ENCODE results near the gene RER1.

The RER1 gene

GRCh38 chr1:2406451-2407041 is 14.9 kb downstream of the RER1 start:
- Histone ChIP-seq H3K23ac (ENCODE audit: low read length in 2 of 2) (no peak overlapping the region), H2BK12ac (ENCODE audit: low read length in 2 of 2) (peak overlapping the region in 1 of 2 experiments; percentile 22), H3K36me3 (ENCODE audit: control insufficient read depth in 1 of 2, insufficient read depth in 2 of 2, low read depth in 1 of 2, low read length in 2 of 2) (peaks cover 85 to 86% of the 10 kb centered on the region in 2 experiments), H2BK15ac (ENCODE audit: low read depth, poor library complexity, severe bottlenecking) (no peak overlapping the region), H3K27ac (ENCODE audit: low read length, poor library complexity, severe bottlenecking) (no peak overlapping the region), H2BK5ac (ENCODE audit: low read depth, low read length, poor library complexity, severe bottlenecking) (no peak overlapping the region), H2AFZ (ENCODE audit: low read depth, low read length) (no peak overlapping the region), H3K4me1 (ENCODE audit: control insufficient read depth, insufficient read depth, low read depth, low read length) (peaks cover 30% of the 10 kb centered on the region), H4K8ac (ENCODE audit: low read length) (peak overlapping the region; percentile 69), H3K9ac (ENCODE audit: low read length) (no peak overlapping the region), H3K9me3 (ENCODE audit: control insufficient read depth, low read length) (no peaks in the 10 kb centered on the region), H3K4me3 (ENCODE audit: insufficient read depth in 1 of 2, low read depth in 1 of 2, low read length in 2 of 2) (no peak overlapping the region), H3K4ac (ENCODE audit: low read depth in 1 of 2, low read length in 2 of 2) (no peak overlapping the region), H2BK120ac (ENCODE audit: low read depth, low read length) (no peak overlapping the region), H3K4me2 (ENCODE audit: low read length, poor library complexity, severe bottlenecking) (no peak overlapping the region), H3K79me1 (replicated peaks; ENCODE audit: low read length, poor library complexity, severe bottlenecking) (peaks cover 34% of the 10 kb centered on the region), H3K18ac (ENCODE audit: low read depth in 1 of 2, low read length in 2 of 2) (peak overlapping the region in 1 of 2 experiments; percentile 11), H2AK5ac (ENCODE audit: low read length, severe bottlenecking) (peak overlapping the region; percentile 42), H3K27me3 (ENCODE audit: control insufficient read depth in 1 of 2, insufficient read depth in 1 of 2, low read length in 2 of 2) (no peaks in the 10 kb centered on the region), H4K91ac (ENCODE audit: low read length) (no peak overlapping the region), H3K14ac (ENCODE audit: low read length in 2 of 2) (no peak overlapping the region)
- no peak for DNase-seq
- 93% methylated on average over 26 of the region's 26 CpGs for WGBS

GRCh38 chr1:2407166-2407990 is 15.7 kb downstream of the RER1 start:
- Histone ChIP-seq H2AK5ac (ENCODE audit: low read length, severe bottlenecking) (no peak overlapping the region), H3K36me3 (ENCODE audit: control insufficient read depth in 1 of 2, insufficient read depth in 2 of 2, low read depth in 1 of 2, low read length in 2 of 2) (peaks cover 76 to 78% of the 10 kb centered on the region in 2 experiments), H3K27me3 (ENCODE audit: control insufficient read depth in 1 of 2, insufficient read depth in 1 of 2, low read length in 2 of 2) (no peaks in the 10 kb centered on the region), H3K4me2 (ENCODE audit: low read length, poor library complexity, severe bottlenecking) (no peak overlapping the region), H3K14ac (ENCODE audit: low read length in 2 of 2) (no peak overlapping the region), H4K8ac (ENCODE audit: low read length) (peak overlapping the region; percentile 27), H2BK5ac (ENCODE audit: low read depth, low read length, poor library complexity, severe bottlenecking) (no peak overlapping the region), H3K4ac (ENCODE audit: low read depth in 1 of 2, low read length in 2 of 2) (no peak overlapping the region), H4K91ac (ENCODE audit: low read length) (no peak overlapping the region), H3K4me3 (ENCODE audit: insufficient read depth in 1 of 2, low read depth in 1 of 2, low read length in 2 of 2) (no peak overlapping the region), H3K4me1 (ENCODE audit: control insufficient read depth, insufficient read depth, low read depth, low read length) (peaks cover 35% of the 10 kb centered on the region), H3K18ac (ENCODE audit: low read depth in 1 of 2, low read length in 2 of 2) (no peak overlapping the region), H2BK12ac (ENCODE audit: low read length in 2 of 2) (no peak overlapping the region), H2BK15ac (ENCODE audit: low read depth, poor library complexity, severe bottlenecking) (no peak overlapping the region), H3K9me3 (ENCODE audit: control insufficient read depth, low read length) (no peaks in the 10 kb centered on the region), H3K9ac (ENCODE audit: low read length) (no peak overlapping the region), H2BK120ac (ENCODE audit: low read depth, low read length) (no peak overlapping the region), H3K23ac (ENCODE audit: low read length in 2 of 2) (no peak overlapping the region), H3K27ac (ENCODE audit: low read length, poor library complexity, severe bottlenecking) (no peak overlapping the region), H2AFZ (ENCODE audit: low read depth, low read length) (no peak overlapping the region), H3K79me1 (replicated peaks; ENCODE audit: low read length, poor library complexity, severe bottlenecking) (peaks cover 34% of the 10 kb centered on the region)
- whole genome bisulfite sequencing, result 91% methylated on average over 25 of the region's 25 CpGs
- DNase-seq, result no peak

GRCh38 chr1:2407991-2408275 is 16.3 kb downstream of the RER1 start:
- Histone ChIP-seq H3K36me3 (ENCODE audit: control insufficient read depth in 1 of 2, insufficient read depth in 2 of 2, low read depth in 1 of 2, low read length in 2 of 2) (peaks cover 71 to 72% of the 10 kb centered on the region in 2 experiments), H3K4me3 (ENCODE audit: insufficient read depth in 1 of 2, low read depth in 1 of 2, low read length in 2 of 2) (no peak overlapping the region), H3K27me3 (ENCODE audit: control insufficient read depth in 1 of 2, insufficient read depth in 1 of 2, low read length in 2 of 2) (no peaks in the 10 kb centered on the region), H3K79me1 (replicated peaks; ENCODE audit: low read length, poor library complexity, severe bottlenecking) (peaks cover 31% of the 10 kb centered on the region), H3K18ac (ENCODE audit: low read depth in 1 of 2, low read length in 2 of 2) (no peak overlapping the region), H3K27ac (ENCODE audit: low read length, poor library complexity, severe bottlenecking) (no peak overlapping the region), H3K23ac (ENCODE audit: low read length in 2 of 2) (no peak overlapping the region), H2BK12ac (ENCODE audit: low read length in 2 of 2) (no peak overlapping the region), H3K4me1 (ENCODE audit: control insufficient read depth, insufficient read depth, low read depth, low read length) (peaks cover 35% of the 10 kb centered on the region), H3K4me2 (ENCODE audit: low read length, poor library complexity, severe bottlenecking) (no peak overlapping the region), H3K9me3 (ENCODE audit: control insufficient read depth, low read length) (no peaks in the 10 kb centered on the region), H4K8ac (ENCODE audit: low read length) (no peak overlapping the region), H2BK5ac (ENCODE audit: low read depth, low read length, poor library complexity, severe bottlenecking) (no peak overlapping the region), H3K4ac (ENCODE audit: low read depth in 1 of 2, low read length in 2 of 2) (no peak overlapping the region), H2AFZ (ENCODE audit: low read depth, low read length) (no peak overlapping the region), H3K9ac (ENCODE audit: low read length) (no peak overlapping the region), H3K14ac (ENCODE audit: low read length in 2 of 2) (no peak overlapping the region), H2BK15ac (ENCODE audit: low read depth, poor library complexity, severe bottlenecking) (no peak overlapping the region), H2BK120ac (ENCODE audit: low read depth, low read length) (no peak overlapping the region), H4K91ac (ENCODE audit: low read length) (no peak overlapping the region), H2AK5ac (ENCODE audit: low read length, severe bottlenecking) (no peak overlapping the region)
- 98% methylated on average over 8 of the region's 8 CpGs for WGBS
- DNase-seq, result no peak

- no peak overlapping the region for H2BK15ac ChIP-seq (ENCODE audit: low read depth, poor library complexity, severe bottlenecking)
- no peak overlapping the region for H2BK120ac ChIP-seq (ENCODE audit: low read depth, low read length)
- no peak overlapping the region for H3K4ac ChIP-seq (ENCODE audit: low read depth in 1 of 2, low read length in 2 of 2)
- no peaks in the 10 kb centered on the region for H3K9me3 ChIP-seq (ENCODE audit: control insufficient read depth, low read length)
- peak overlapping the region; percentile 43 for H4K91ac ChIP-seq (ENCODE audit: low read length)
- no peak overlapping the region for H2BK12ac ChIP-seq (ENCODE audit: low read length in 2 of 2)
- H3K9ac ChIP-seq (ENCODE audit: low read length), result no peak overlapping the region
- 94% methylated on average over 24 of the region's 24 CpGs for WGBS
- H3K4me3 ChIP-seq (ENCODE audit: insufficient read depth in 1 of 2, low read depth in 1 of 2, low read length in 2 of 2), result no peak overlapping the region
- DNase-seq, result no peak
- H3K27ac ChIP-seq (ENCODE audit: low read length, poor library complexity, severe bottlenecking), result no peak overlapping the region
- no peak overlapping the region for H3K23ac ChIP-seq (ENCODE audit: low read length in 2 of 2)
- H3K18ac ChIP-seq (ENCODE audit: low read depth in 1 of 2, low read length in 2 of 2), result no peak overlapping the region
- no peak overlapping the region for H2AK5ac ChIP-seq (ENCODE audit: low read length, severe bottlenecking)
- H3K4me2 ChIP-seq (ENCODE audit: low read length, poor library complexity, severe bottlenecking), result no peak overlapping the region
- peaks cover 66 to 67% of the 10 kb centered on the region in 2 experiments for H3K36me3 ChIP-seq (ENCODE audit: control insufficient read depth in 1 of 2, insufficient read depth in 2 of 2, low read depth in 1 of 2, low read length in 2 of 2)
- no peak overlapping the region for H4K8ac ChIP-seq (ENCODE audit: low read length)
- H3K4me1 ChIP-seq (ENCODE audit: control insufficient read depth, insufficient read depth, low read depth, low read length), result peaks cover 41% of the 10 kb centered on the region
- H2AFZ ChIP-seq (ENCODE audit: low read depth, low read length), result no peak overlapping the region
- H3K14ac ChIP-seq (ENCODE audit: low read length in 2 of 2), result no peak overlapping the region
- peaks cover 31% of the 10 kb centered on the region for H3K79me1 ChIP-seq (replicated peaks; ENCODE audit: low read length, poor library complexity, severe bottlenecking)
- H2BK5ac ChIP-seq (ENCODE audit: low read depth, low read length, poor library complexity, severe bottlenecking), result no peak overlapping the region
- H3K27me3 ChIP-seq (ENCODE audit: control insufficient read depth in 1 of 2, insufficient read depth in 1 of 2, low read length in 2 of 2), result no peaks in the 10 kb centered on the region
Observed at GRCh38 chr1:2408456-2408855, 16.8 kb downstream of the RER1 start.
